HuH-7.5 (cell line): Measurements from ENCODE around the gene EPHA2.

ENCODE experiments used
- DNase-seq: peaks from one replicate; pipeline ENCODE4 v3.0.0; 2011; ENCODE audit warnings: low spot score

Gene EPHA2

GRCh38 chr1:16149702-16150488 is 6.0 kb downstream of the EPHA2 start:
- DNase-seq = no peak

GRCh38 chr1:16149146-16149545 is 6.7 kb downstream of the EPHA2 start:
- no peak for DNase-seq

GRCh38 chr1:16148329-16149092 is 7.4 kb downstream of the EPHA2 start:
- DNase-seq = no peak

GRCh38 chr1:16147156-16147926 is 8.5 kb downstream of the EPHA2 start:
- no peak for DNase-seq

GRCh38 chr1:16146279-16147155 is 9.4 kb downstream of the EPHA2 start:
- peak; percentile 96 for DNase-seq

GRCh38 chr1:16145662-16146278 is 10.1 kb downstream of the EPHA2 start:
- no peak for DNase-seq

GRCh38 chr1:16145030-16145661 is 10.7 kb downstream of the EPHA2 start:
- DNase-seq = no peak

- peak; percentile 55 for DNase-seq
Observed at GRCh38 chr1:16144325-16145029, 11.4 kb downstream of the EPHA2 start.

GRCh38 chr1:16143566-16144324 is 12.1 kb downstream of the EPHA2 start:
- peak; percentile 96 for DNase-seq

GRCh38 chr1:16143005-16143565 is 12.8 kb downstream of the EPHA2 start:
- no peak for DNase-seq

- no peak for DNase-seq
Observed at GRCh38 chr1:16142383-16142995, 13.4 kb downstream of the EPHA2 start.

- no peak for DNase-seq
Observed at GRCh38 chr1:16141573-16142336, 14.1 kb downstream of the EPHA2 start.

GRCh38 chr1:16140068-16140596 is 15.7 kb downstream of the EPHA2 start:
- no peak for DNase-seq

GRCh38 chr1:16139473-16139962 is 16.4 kb downstream of the EPHA2 start:
- no peak for DNase-seq

GRCh38 chr1:16138772-16139221 is 17.1 kb downstream of the EPHA2 start:
- DNase-seq = no peak

GRCh38 chr1:16137890-16138467 is 17.9 kb downstream of the EPHA2 start:
- DNase-seq = no peak

- DNase-seq = no peak
Observed at GRCh38 chr1:16135501-16135900, 20.4 kb downstream of the EPHA2 start.
